Fibroblast of mammary gland (primary cell): ENCODE data around the gene PSTPIP1.

Source experiments
- DNase-seq: peaks from one replicate; pipeline ENCODE4 v3.0.0-alpha.2; 2010; ENCODE audit warnings: low read depth
- H3K4me3 ChIP-seq: 2 replicates; pipeline ENCODE4 v1.5.1; 2011; ENCODE audit warnings: low read depth, mild to moderate bottlenecking, low read length, moderate library complexity; ENCODE audit not compliant: control insufficient read depth
- CTCF ChIP-seq: conservative IDR thresholded peaks from 2 replicates; pipeline ENCODE4 v1.5.1; 2011; ENCODE audit warnings: low read depth, low read length, inconsistent platforms; ENCODE audit not compliant: control insufficient read depth, insufficient read depth

PSTPIP1 gene

GRCh38 chr15:77027697-77028450, 32.9 kb downstream of the PSTPIP1 start:
- no peak for TF ChIP-seq CTCF
- H3K4me3 ChIP-seq: no peak overlapping the region
- DNase-seq: no peak

DNA sequence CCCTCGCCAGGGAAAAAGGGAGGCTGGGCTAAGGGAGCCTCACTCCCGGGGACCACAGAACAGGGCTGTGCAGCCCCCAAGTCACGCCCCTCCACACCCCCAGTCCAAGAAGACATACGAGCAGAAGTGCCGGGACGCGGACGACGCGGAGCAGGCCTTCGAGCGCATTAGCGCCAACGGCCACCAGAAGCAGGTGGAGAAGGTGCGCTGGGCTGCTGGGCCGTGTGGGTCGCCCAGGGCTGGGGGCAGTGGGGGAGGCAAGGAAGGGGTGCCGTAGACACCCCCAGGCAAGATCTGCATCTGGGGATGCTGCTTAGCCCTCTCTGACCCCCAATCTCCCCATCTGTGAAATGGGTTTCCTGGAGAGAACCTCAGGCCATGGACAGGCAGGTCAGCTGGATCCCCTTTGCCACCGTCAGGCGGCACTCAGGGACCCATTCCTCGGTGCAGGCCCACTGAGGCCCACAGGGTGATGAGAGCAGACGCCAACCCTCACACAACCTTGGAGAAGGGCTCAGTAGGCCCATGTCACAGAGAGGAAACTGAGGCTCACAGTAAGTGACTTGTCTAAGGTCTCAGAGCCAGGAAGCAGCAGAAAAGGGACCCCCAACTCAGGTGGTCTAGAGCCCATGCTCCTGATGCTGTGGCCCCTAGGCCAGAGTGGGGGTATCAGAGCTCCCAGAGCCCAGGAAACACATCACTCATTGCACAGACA, 33.7 kb downstream of the PSTPIP1 start:
- H3K4me3 ChIP-seq: no peak overlapping the region
- DNase-seq: no peak
- no peak for TF ChIP-seq CTCF

GRCh38 chr15:77029166-77030047, 34.5 kb downstream of the PSTPIP1 start:
- no peak overlapping the region for H3K4me3 ChIP-seq
- TF ChIP-seq CTCF: no peak
- no peak for DNase-seq

DNA sequence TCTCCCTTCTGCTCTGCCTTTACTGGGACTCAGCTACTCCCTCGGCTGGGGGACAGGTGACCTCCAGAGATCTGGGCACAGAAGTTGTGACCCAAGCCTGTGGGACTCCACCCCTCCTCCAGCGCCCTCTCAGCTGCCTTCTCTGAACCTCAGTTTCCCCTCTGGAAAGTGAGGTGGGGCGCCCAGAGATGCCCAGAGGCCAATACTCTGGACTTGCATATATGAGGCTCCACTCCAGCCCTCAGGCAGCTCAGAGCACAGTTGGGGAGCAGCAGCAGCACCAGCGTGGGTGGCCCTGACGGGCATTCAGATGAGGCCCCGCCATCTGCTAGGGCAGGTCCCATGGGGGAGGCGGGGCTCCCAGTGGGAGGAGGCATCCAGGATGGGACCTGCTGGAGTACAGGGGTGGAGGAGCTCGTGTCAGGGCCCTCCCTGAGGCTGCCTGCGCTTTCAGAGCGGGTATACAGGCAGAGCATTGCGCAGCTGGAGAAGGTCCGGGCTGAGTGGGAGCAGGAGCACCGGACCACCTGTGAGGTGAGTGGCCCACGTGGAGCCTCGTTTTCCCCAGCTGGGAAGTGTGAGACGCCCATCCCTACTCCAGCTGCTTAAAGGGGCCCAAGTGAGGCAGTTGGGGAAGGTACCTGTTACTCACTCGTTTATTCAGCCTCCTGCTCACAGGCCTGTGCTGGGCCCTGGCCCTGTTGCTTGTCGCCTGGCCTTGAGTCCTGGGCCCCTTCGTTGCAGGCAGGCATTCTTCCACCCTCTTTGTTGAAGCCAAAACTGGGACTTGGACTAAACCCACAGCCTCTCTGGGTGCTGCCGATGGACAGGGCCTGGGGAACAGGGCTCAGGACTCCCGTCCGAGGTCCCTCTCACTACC, 35.4 kb downstream of the PSTPIP1 start:
- TF ChIP-seq CTCF: no peak
- no peak overlapping the region for H3K4me3 ChIP-seq
- no peak for DNase-seq

- H3K4me3 ChIP-seq: no peak overlapping the region
- no peak for DNase-seq
- TF ChIP-seq CTCF: no peak
Measured at GRCh38 chr15:77030928-77031375, 36.0 kb downstream of the PSTPIP1 start.
